SK-N-SH (cell line): ENCODE results near the gene OR10V1. TPM values are rescaled to one million over a fixed set of nuclear protein-coding genes. Genes with fewer than 3 reads are reported as not detected.

ENCODE experiments used
- CTCF ChIA-PET: fragments of 300-600, 350-600 bp; formaldehyde crosslinking; extraction: SDS; loops from one replicate; lab custom pipeline; 2021; lab: Yijun Ruan, JAX
- POLR2A ChIA-PET: fragments of 350-600 bp; sonication (Branson Sonifier 250); formaldehyde crosslinking; extraction: SDS; loops from one replicate; lab custom pipeline; 2020; ENCODE audit warnings: antibody characterized with exemption, inconsistent platforms; lab: Yijun Ruan, JAX
- DNase-seq: peaks from one replicate; pipeline ENCODE4 v3.0.0; 2012
- H2AFZ ChIP-seq: fragments of 200-600 bp; sonication (generic); 2 replicates; pipeline ENCODE4 v1.8.1; 2016; ENCODE audit warnings: antibody characterized with exemption, mild to moderate bottlenecking, low read depth
- H3F3A ChIP-seq: fragments of 200-600 bp; sonication (generic); replicated peaks from 2 replicates; pipeline ENCODE3; 2016; ENCODE audit warnings: antibody characterized with exemption, mild to moderate bottlenecking; ENCODE audit not compliant: insufficient read depth
- H3K27ac ChIP-seq, 2 experiments: fragments of 200-500 bp in 1 of 2; fragments of 200-600 bp in 1 of 2; sonication (Bioruptor generic) in 1 of 2; sonication (generic), shearing (Covaris generic) in 1 of 2; 2 replicates each; pipeline versions ENCODE4 v1.5.1 to v1.6.1; 2014 to 2016; ENCODE audit warnings: low read depth in 2 of 2, inconsistent platforms in 1 of 2, low read length in 1 of 2, mild to moderate bottlenecking in 1 of 2, mixed read lengths in 1 of 2
- H3K27me3 ChIP-seq: fragments of 200-600 bp; sonication (generic), shearing (Covaris generic); 2 replicates; pipeline ENCODE4 v1.6.1; 2016; ENCODE audit warnings: mixed run types; ENCODE audit not compliant: insufficient read depth
- H3K36me3 ChIP-seq, 2 experiments: fragments of 200-500 bp in 1 of 2; fragments of 200-600 bp in 1 of 2; sonication (Bioruptor generic) in 1 of 2; sonication (generic) in 1 of 2; replicated peaks in 1 of 2; 2 replicates each; pipeline versions ENCODE3 to v1.5.1; 2014 to 2016; ENCODE audit warnings: low read length in 1 of 2, mild to moderate bottlenecking in 1 of 2; ENCODE audit not compliant: insufficient read depth in 2 of 2, control insufficient read depth in 1 of 2
- H3K4me1 ChIP-seq, 2 experiments: fragments of 200-500 bp in 1 of 2; fragments of 200-600 bp in 1 of 2; sonication (Bioruptor generic) in 1 of 2; sonication (generic), shearing (Covaris generic) in 1 of 2; 2 replicates each; pipeline versions ENCODE4 v1.5.1 to v1.6.1; 2014 to 2016; ENCODE audit warnings: low read depth in 1 of 2, low read length in 1 of 2, mixed run types in 1 of 2; ENCODE audit not compliant: insufficient read depth in 2 of 2, control insufficient read depth in 1 of 2
- H3K4me2 ChIP-seq: fragments of 200-600 bp; sonication (generic), shearing (Covaris generic); 2 replicates; pipeline ENCODE4 v1.6.1; 2017; ENCODE audit warnings: mixed run types
- H3K4me3 ChIP-seq, 2 experiments: fragments of 200-500 bp in 1 of 2; fragments of 200-600 bp in 1 of 2; sonication (Bioruptor generic) in 1 of 2; sonication (generic), shearing (Covaris generic) in 1 of 2; 2 replicates each; pipeline versions ENCODE4 v1.5.1 to v1.8.1; 2014 to 2016; ENCODE audit warnings: low read depth in 2 of 2, inconsistent platforms in 1 of 2, low read length in 1 of 2, mild to moderate bottlenecking in 1 of 2, mixed read lengths in 1 of 2, moderate library complexity in 1 of 2
- H3K79me2 ChIP-seq: fragments of 200-600 bp; sonication (generic); 2 replicates; pipeline ENCODE4 v1.8.1; 2017; ENCODE audit warnings: mild to moderate bottlenecking; ENCODE audit not compliant: insufficient read depth
- H3K9ac ChIP-seq: fragments of 200-600 bp; sonication (generic); 2 replicates; pipeline ENCODE4 v1.6.1; 2017; ENCODE audit warnings: mixed run types
- H3K9me2 ChIP-seq: fragments of 200-600 bp; sonication (generic); 2 replicates; pipeline ENCODE4 v1.6.1; 2017; ENCODE audit warnings: mixed run types
- H3K9me3 ChIP-seq: fragments of 200-600 bp; sonication (generic); 2 replicates; pipeline ENCODE4 v1.6.1; 2017; ENCODE audit warnings: mixed run types, mild to moderate bottlenecking, moderate library complexity
- H4K20me1 ChIP-seq: fragments of 200-600 bp; sonication (generic); 2 replicates; pipeline ENCODE4 v1.6.1; 2017; ENCODE audit warnings: mild to moderate bottlenecking, mixed run types; ENCODE audit not compliant: insufficient read depth
- CHD2 ChIP-seq: fragments of 150-350 bp; IDR thresholded peaks from 2 replicates; pipeline ENCODE4 v1.6.1; 2018; ENCODE audit warnings: low read length; ENCODE audit not compliant: partially characterized antibody
- FOXM1 ChIP-seq: IDR thresholded peaks from 2 replicates; pipeline ENCODE4 v1.4.0; 2012; ENCODE audit warnings: low read depth, mild to moderate bottlenecking
- GABPA ChIP-seq: IDR thresholded peaks from 2 replicates; pipeline ENCODE4 v1.4.0; 2012; ENCODE audit warnings: low read depth, mild to moderate bottlenecking
- MXI1 ChIP-seq: IDR thresholded peaks from 2 replicates; pipeline ENCODE4 v1.6.1; 2012; ENCODE audit warnings: mild to moderate bottlenecking, low read depth, low read length, improper control_type of control experiment
- POLR2AphosphoS5 ChIP-seq: IDR thresholded peaks from 2 replicates; pipeline ENCODE4 v1.6.1; 2012; ENCODE audit warnings: low read depth, low read length
- RAD21 ChIP-seq: IDR thresholded peaks from 2 replicates; pipeline ENCODE4 v1.6.1; 2012; ENCODE audit warnings: mild to moderate bottlenecking, low read length
- RCOR1 ChIP-seq: fragments of 150-350 bp; IDR thresholded peaks from 2 replicates; pipeline ENCODE4 v1.6.1; 2017; ENCODE audit warnings: antibody characterized with exemption, low read length
- RFX5 ChIP-seq: IDR thresholded peaks from 2 replicates; pipeline ENCODE4 v1.6.1; 2012; ENCODE audit warnings: mild to moderate bottlenecking, improper control_type of control experiment, low read length
- SMC3 ChIP-seq: IDR thresholded peaks from 2 replicates; pipeline ENCODE4 v1.6.1; 2012; ENCODE audit warnings: low read depth, low read length, improper control_type of control experiment
- TAF1 ChIP-seq: IDR thresholded peaks from 2 replicates; pipeline ENCODE4 v1.6.1; 2012; ENCODE audit warnings: low read depth, mild to moderate bottlenecking, low read length, moderate library complexity, borderline replicate concordance
- TEAD4 ChIP-seq: IDR thresholded peaks from 2 replicates; pipeline ENCODE4 v1.4.0; 2012; ENCODE audit warnings: mild to moderate bottlenecking, borderline replicate concordance; ENCODE audit not compliant: insufficient read depth
- YY1 ChIP-seq: IDR thresholded peaks from 2 replicates; pipeline ENCODE4 v1.4.0; 2012; ENCODE audit warnings: low read depth, mild to moderate bottlenecking
- ZBTB33 ChIP-seq: IDR thresholded peaks from 2 replicates; pipeline ENCODE4 v1.4.0; 2012; ENCODE audit warnings: low read depth, borderline replicate concordance
- WGBS: methylation state at CpG from one replicate; pipeline ENCODE4 v1.1.6; 2017; ENCODE audit warnings: low lambda C conversion rate; 5-methylcytosine and 5-hydroxymethylcytosine counted together
- polyA plus RNA-seq, 3 experiments: library from polyadenylated mRNA; depleted of rRNA; stranded (reverse); fragments of >200 nt; gene quantifications; 2 replicates each; pipeline ENCODE4 v1.2.3, GENCODE V29; 2012
- TF ChIP-seq, protein P1 (sequence below): IDR thresholded peaks from 2 replicates; pipeline ENCODE4; 2012
- TF ChIP-seq, protein P2 (sequence below): fragments of 150-350 bp; IDR thresholded peaks from 2 replicates; pipeline ENCODE4 v1.6.1; 2017; ENCODE audit warnings: antibody characterized with exemption, low read length, low read depth, borderline replicate concordance

Gene OR10V1
- polyA plus RNA-seq, 1 of the 3 experiments (the other 2 are of a cell fraction), result not detected

DNA sequence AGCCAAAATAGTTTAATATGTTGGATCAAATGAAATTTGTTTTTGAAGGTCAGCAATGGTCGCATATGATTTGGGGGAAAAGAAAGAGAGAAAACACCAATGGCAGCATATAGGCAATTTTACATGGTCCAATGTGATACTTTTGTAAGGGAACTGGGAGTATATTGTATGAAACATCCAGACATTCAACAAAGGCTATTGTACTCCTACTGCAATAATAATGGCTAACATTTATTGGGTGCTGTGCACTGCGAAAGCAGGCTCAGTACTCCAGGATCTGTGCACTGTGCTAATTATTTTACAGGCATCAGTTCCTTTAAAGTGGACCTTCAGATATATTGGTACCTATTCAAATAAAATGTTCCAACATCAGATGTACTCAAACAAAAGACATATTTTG lies 5.9 kb upstream of the OR10V1 start (continued):
- TF ChIP-seq RCOR1, result no peak
- no peak for TF ChIP-seq ZBTB33

GRCh38 chr11:59716051-59716450 lies 2.4 kb upstream of the OR10V1 start:
- no peaks in the 10 kb centered on the region for H4K20me1 ChIP-seq
- H2AFZ ChIP-seq, result no peak overlapping the region
- no peaks in the 10 kb centered on the region for H3K9me2 ChIP-seq
- POLR2A ChIA-PET, result no interaction called here
- H3K27me3 ChIP-seq, result no peaks in the 10 kb centered on the region
- H3K4me3 ChIP-seq, result no peak overlapping the region
- no peak for TF ChIP-seq TEAD4
- no peak for TF ChIP-seq RAD21
- TF ChIP-seq SMC3, result no peak
- TF ChIP-seq, protein P1, sequence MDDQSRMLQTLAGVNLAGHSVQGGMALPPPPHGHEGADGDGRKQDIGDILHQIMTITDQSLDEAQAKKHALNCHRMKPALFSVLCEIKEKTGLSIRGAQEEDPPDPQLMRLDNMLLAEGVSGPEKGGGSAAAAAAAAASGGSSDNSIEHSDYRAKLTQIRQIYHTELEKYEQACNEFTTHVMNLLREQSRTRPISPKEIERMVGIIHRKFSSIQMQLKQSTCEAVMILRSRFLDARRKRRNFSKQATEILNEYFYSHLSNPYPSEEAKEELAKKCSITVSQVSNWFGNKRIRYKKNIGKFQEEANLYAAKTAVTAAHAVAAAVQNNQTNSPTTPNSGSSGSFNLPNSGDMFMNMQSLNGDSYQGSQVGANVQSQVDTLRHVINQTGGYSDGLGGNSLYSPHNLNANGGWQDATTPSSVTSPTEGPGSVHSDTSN, result no peak
- no peak for TF ChIP-seq FOXM1
- no peak for TF ChIP-seq MXI1
- TF ChIP-seq RFX5, result no peak
- TF ChIP-seq POLR2AphosphoS5, result no peak
- no peak for TF ChIP-seq YY1
- TF ChIP-seq TAF1, result no peak
- TF ChIP-seq GABPA, result no peak
- TF ChIP-seq, protein P2, sequence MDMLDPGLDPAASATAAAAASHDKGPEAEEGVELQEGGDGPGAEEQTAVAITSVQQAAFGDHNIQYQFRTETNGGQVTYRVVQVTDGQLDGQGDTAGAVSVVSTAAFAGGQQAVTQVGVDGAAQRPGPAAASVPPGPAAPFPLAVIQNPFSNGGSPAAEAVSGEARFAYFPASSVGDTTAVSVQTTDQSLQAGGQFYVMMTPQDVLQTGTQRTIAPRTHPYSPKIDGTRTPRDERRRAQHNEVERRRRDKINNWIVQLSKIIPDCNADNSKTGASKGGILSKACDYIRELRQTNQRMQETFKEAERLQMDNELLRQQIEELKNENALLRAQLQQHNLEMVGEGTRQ, result no peak
- TF ChIP-seq CHD2, result no peak
- DNase-seq, result no peak
- H3K4me2 ChIP-seq, result no peak overlapping the region
- no peaks in the 10 kb centered on the region for H3K36me3 ChIP-seq
- no peak overlapping the region for H3K27ac ChIP-seq
- H3K4me1 ChIP-seq, result no peaks in the 10 kb centered on the region
- H3K9ac ChIP-seq, result no peak overlapping the region
- H3K9me3 ChIP-seq, result no peaks in the 10 kb centered on the region
- CTCF ChIA-PET, result interaction anchor here (1.2 kb wide), 1 partner anchor 38 kb away, joined by 4 read pairs; no protein-coding TSS in a partner anchor
- H3K79me2 ChIP-seq, result no peaks in the 10 kb centered on the region
- H3F3A ChIP-seq, result no peaks in the 10 kb centered on the region
- WGBS, result 56% methylated on average over 3 of the region's 3 CpGs
